ENCODE measurements around the gene RAD51B. TPM values are rescaled to one million over a fixed set of nuclear protein-coding genes. Genes with fewer than 3 reads are reported as not detected.

Gene RAD51B
- total RNA-seq, 2 donors from 2014 or later = 13.7 to 15.1 TPM

GRCh38 chr14:68226523-68226922 lies 406.9 kb downstream of the RAD51B start:
- no peak for DNase-seq (ENCODE audit: low spot score)
- intact Hi-C loops (cut with DNase I) = no loop called here

- no peak for DNase-seq (ENCODE audit: low spot score)
- intact Hi-C loops (cut with DNase I) = no loop called here
These were observed 409.1 kb downstream of the RAD51B start for GRCh38 chr14:68228656-68229055.

GRCh38 chr14:68229423-68230100 lies 410.0 kb downstream of the RAD51B start:
- DNase-seq (ENCODE audit: low spot score) = no peak
- intact Hi-C loops (cut with DNase I) = no loop called here

- intact Hi-C loops (cut with DNase I) = no loop called here
- no peak for DNase-seq (ENCODE audit: low spot score)
These were observed 410.8 kb downstream of the RAD51B start for GRCh38 chr14:68230202-68230949.

- intact Hi-C loops (cut with DNase I) = no loop called here
- DNase-seq (ENCODE audit: low spot score) = no peak
These were observed 411.6 kb downstream of the RAD51B start for GRCh38 chr14:68230950-68231717.

GRCh38 chr14:68231898-68232297 lies 412.3 kb downstream of the RAD51B start:
- intact Hi-C loops (cut with DNase I) = no loop called here
- DNase-seq (ENCODE audit: low spot score) = no peak

GRCh38 chr14:68232300-68233055 lies 412.9 kb downstream of the RAD51B start:
- no peak for DNase-seq (ENCODE audit: low spot score)

GRCh38 chr14:68233101-68233784 lies 413.7 kb downstream of the RAD51B start:
- intact Hi-C loops (cut with DNase I) = no loop called here

More at GRCh38 chr14:68232300-68233055, 412.9 kb downstream of the RAD51B start:
- intact Hi-C loops (cut with DNase I) = no loop called here

GRCh38 chr14:68234101-68234905 lies 414.7 kb downstream of the RAD51B start:
- intact Hi-C loops (cut with DNase I) = no loop called here

More at GRCh38 chr14:68233101-68233784, 413.7 kb downstream of the RAD51B start:
- no peak for DNase-seq (ENCODE audit: low spot score)

GRCh38 chr14:68235011-68235410 lies 415.4 kb downstream of the RAD51B start:
- DNase-seq (ENCODE audit: low spot score) = no peak
- intact Hi-C loops (cut with DNase I) = no loop called here

More at GRCh38 chr14:68234101-68234905, 414.7 kb downstream of the RAD51B start:
- DNase-seq (ENCODE audit: low spot score) = no peak

GRCh38 chr14:68236582-68237458 lies 417.2 kb downstream of the RAD51B start:
- intact Hi-C loops (cut with DNase I) = no loop called here
- DNase-seq (ENCODE audit: low spot score) = no peak

- intact Hi-C loops (cut with DNase I) = no loop called here
- no peak for DNase-seq (ENCODE audit: low spot score)
These were observed 419.0 kb downstream of the RAD51B start for GRCh38 chr14:68238551-68238950.

- intact Hi-C loops (cut with DNase I) = no loop called here
- no peak for DNase-seq (ENCODE audit: low spot score)
These were observed 419.4 kb downstream of the RAD51B start for GRCh38 chr14:68238976-68239375.

- no peak for DNase-seq (ENCODE audit: low spot score)
- intact Hi-C loops (cut with DNase I) = loop anchor here (10.0 kb wide), 3 partner anchors 95 to 575 kb away; no protein-coding TSS in a partner anchor
These were observed 420.6 kb downstream of the RAD51B start for GRCh38 chr14:68239988-68240771.

- no peak for DNase-seq (ENCODE audit: low spot score)
- intact Hi-C loops (cut with DNase I) = loop anchor here (10.0 kb wide), 3 partner anchors 97 to 573 kb away; no protein-coding TSS in a partner anchor
These were observed 422.4 kb downstream of the RAD51B start for GRCh38 chr14:68241862-68242487.
